NOMO-1 treated with dmso at 0.1 percent for 144 hours (cell line): ENCODE results near the gene MPO.

Experiments used
- DNase-seq: peaks from one replicate; lab custom pipeline; 2025; ENCODE audit not compliant: unreplicated experiment; lab: John Stamatoyannopoulos, UW

Gene MPO

GRCh38 chr17:58265902-58266875, 14.5 kb downstream of the MPO start:
- no peak for DNase-seq

- no peak for DNase-seq
Measured at GRCh38 chr17:58265271-58265670, 15.5 kb downstream of the MPO start.

- DNase-seq = no peak
Measured at GRCh38 chr17:58264407-58265103, 16.2 kb downstream of the MPO start.

GRCh38 chr17:58263773-58264172, 17.0 kb downstream of the MPO start:
- no peak for DNase-seq

- DNase-seq = no peak
Measured at GRCh38 chr17:58262149-58262548, 18.6 kb downstream of the MPO start.

GRCh38 chr17:58254803-58255202, 25.9 kb downstream of the MPO start:
- no peak for DNase-seq

GRCh38 chr17:58253082-58253481, 27.7 kb downstream of the MPO start:
- DNase-seq = no peak

- DNase-seq = no peak
Measured at GRCh38 chr17:58252141-58252540, 28.6 kb downstream of the MPO start.

- DNase-seq = no peak
Measured at GRCh38 chr17:58250344-58251011, 30.3 kb downstream of the MPO start.

GRCh38 chr17:58249270-58250133, 31.2 kb downstream of the MPO start:
- DNase-seq = peak; percentile 53

GRCh38 chr17:58248955-58249269, 31.8 kb downstream of the MPO start:
- DNase-seq = no peak

- DNase-seq = no peak
Measured at GRCh38 chr17:58247511-58248363, 33.0 kb downstream of the MPO start.

GRCh38 chr17:58246781-58247180, 34.0 kb downstream of the MPO start:
- DNase-seq = no peak

- no peak for DNase-seq
Measured at GRCh38 chr17:58246104-58246740, 34.5 kb downstream of the MPO start.

- DNase-seq = no peak
Measured at GRCh38 chr17:58245428-58246103, 35.2 kb downstream of the MPO start.

- no peak for DNase-seq
Measured at GRCh38 chr17:58244963-58245362, 35.8 kb downstream of the MPO start.

GRCh38 chr17:58242171-58242784, 38.5 kb downstream of the MPO start:
- DNase-seq = no peak

GRCh38 chr17:58239987-58240386, 40.7 kb downstream of the MPO start:
- no peak for DNase-seq
